Measurements from ENCODE around the gene NTRK3.

GRCh38 chr15:88098361-88098760 is 158.2 kb downstream of the NTRK3 start:
- no peak for TF ChIP-seq CTCF (IDR thresholded peaks at IDR 0.05)
- TF ChIP-seq POLR2A (IDR thresholded peaks at IDR 0.05): no peak
